Mucosa of rectum (tissue), 2 donors: ENCODE measurements around the gene ZNF91.
"Not testable (repeated sequence)": the region's sequence is repeated elsewhere in the genome, so short reads cannot be mapped to it uniquely, and the experiment has no call there.

ENCODE experiments used
- H3K27ac ChIP-seq, 2 donors: one replicate each; pipeline ENCODE4 v1.7.0; 2013; ENCODE audit warnings: inconsistent platforms in 2 of 2, low read depth in 2 of 2, low read length in 2 of 2
- H3K27me3 ChIP-seq, 2 donors: one replicate each; pipeline ENCODE4 v1.7.0; 2013; ENCODE audit warnings: low read length in 2 of 2; ENCODE audit not compliant: control insufficient read depth in 2 of 2, insufficient read depth in 2 of 2
- H3K36me3 ChIP-seq, 2 donors: one replicate each; pipeline ENCODE4 v1.7.0; 2013; ENCODE audit warnings: low read length in 2 of 2; ENCODE audit not compliant: control insufficient read depth in 2 of 2, insufficient read depth in 2 of 2
- H3K4me1 ChIP-seq, 2 donors: one replicate each; pipeline ENCODE4 v1.7.0; 2013; ENCODE audit warnings: low read length in 2 of 2, mild to moderate bottlenecking in 1 of 2; ENCODE audit not compliant: control insufficient read depth in 2 of 2, insufficient read depth in 2 of 2
- H3K4me3 ChIP-seq, 2 donors: one replicate each; pipeline ENCODE4 v1.7.0; 2013; ENCODE audit warnings: low read length in 2 of 2
- H3K9ac ChIP-seq, 2 donors: one replicate each; pipeline ENCODE4 v1.7.0; 2013; ENCODE audit warnings: low read length in 2 of 2, low read depth in 1 of 2, mild to moderate bottlenecking in 1 of 2
- H3K9me3 ChIP-seq, 2 donors: one replicate each; pipeline ENCODE4 v1.7.0; 2013; ENCODE audit warnings: low read length in 2 of 2; ENCODE audit not compliant: control insufficient read depth in 2 of 2
- donor health status: healthy.
- donor health status: Normal muscosa, but diverticular disease.

ZNF91 gene

DNA sequence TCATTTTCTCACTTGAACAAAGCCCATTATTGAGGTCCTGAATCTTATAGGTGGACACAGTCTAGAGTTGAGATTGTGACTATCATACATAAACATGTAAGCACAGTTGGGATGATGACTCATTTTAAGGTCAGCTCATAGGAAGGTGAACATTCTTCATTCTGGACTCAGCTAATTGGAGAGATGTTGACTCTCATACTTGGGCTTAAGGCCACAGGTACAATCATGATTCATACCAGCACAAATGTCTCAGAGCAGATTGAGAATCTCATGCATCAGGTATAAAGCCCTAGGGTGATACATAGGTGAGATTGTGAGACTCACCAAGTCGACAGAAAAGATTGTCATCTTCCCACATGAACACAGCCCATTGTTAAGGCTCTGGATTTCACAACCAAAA lies 82.8 kb downstream of the ZNF91 start:
- no peak overlapping the region for H3K27ac ChIP-seq
- H3K27me3 ChIP-seq = no peaks in the 10 kb centered on the region
- H3K9ac ChIP-seq = no peak overlapping the region
- H3K9me3 ChIP-seq = no peaks in the 10 kb centered on the region
- H3K36me3 ChIP-seq = no peaks in the 10 kb centered on the region
- H3K4me1 ChIP-seq = no peaks in the 10 kb centered on the region
- H3K4me3 ChIP-seq = no peak overlapping the region

DNA sequence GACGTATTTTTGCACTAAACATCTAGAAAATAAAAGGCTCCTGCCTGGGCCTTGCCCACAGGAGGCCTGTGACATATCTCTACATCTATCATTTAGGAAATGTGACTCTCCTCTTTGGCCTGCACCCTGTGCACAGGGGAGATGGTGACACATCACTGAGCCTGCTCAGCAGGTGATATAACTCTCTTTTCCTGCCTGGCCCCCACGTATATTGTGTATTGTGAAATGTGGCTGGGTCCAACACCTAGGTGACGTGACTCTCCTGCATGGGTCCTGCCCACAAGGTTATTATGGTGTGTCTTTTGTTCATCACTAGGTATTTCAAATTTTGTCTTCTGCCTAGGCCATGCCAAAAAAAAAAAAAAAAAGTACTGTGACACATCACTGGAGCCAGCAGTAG lies 83.7 kb downstream of the ZNF91 start:
- Histone ChIP-seq H3K36me3 (no peaks in the 10 kb centered on the region), H3K4me1 (no peaks in the 10 kb centered on the region), H3K27me3 (no peaks in the 10 kb centered on the region), H3K27ac (no peak overlapping the region), H3K9ac (no peak overlapping the region), H3K9me3 (no peaks in the 10 kb centered on the region), H3K4me3 (no peak overlapping the region)

DNA sequence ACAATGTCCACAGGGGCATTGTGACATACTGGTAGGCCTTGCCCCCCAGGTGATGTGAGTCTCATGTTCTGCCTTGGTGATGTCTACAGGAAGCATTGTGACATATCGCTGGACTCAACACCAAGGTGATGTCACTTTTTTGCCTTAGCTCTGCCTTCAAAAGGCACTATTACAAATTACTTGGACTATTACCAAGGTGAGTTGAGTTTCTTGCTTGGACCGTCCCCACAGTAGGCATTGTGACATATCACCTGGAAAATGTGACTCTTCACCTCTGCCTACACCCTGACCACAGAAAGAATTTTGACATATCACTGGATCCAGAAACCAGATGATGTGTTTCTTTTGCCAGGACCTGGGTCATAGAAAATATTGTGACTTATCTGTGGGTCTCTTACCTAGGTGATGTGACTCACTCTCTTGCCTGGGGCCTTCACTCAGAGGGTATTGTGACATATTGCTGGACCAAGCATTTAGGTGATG lies 84.5 kb downstream of the ZNF91 start:
- H3K27ac ChIP-seq = no peak overlapping the region
- H3K4me1 ChIP-seq = no peaks in the 10 kb centered on the region
- no peaks in the 10 kb centered on the region for H3K27me3 ChIP-seq
- no peak overlapping the region for H3K4me3 ChIP-seq
- H3K9ac ChIP-seq = no peak overlapping the region
- no peaks in the 10 kb centered on the region for H3K9me3 ChIP-seq
- no peaks in the 10 kb centered on the region for H3K36me3 ChIP-seq

DNA sequence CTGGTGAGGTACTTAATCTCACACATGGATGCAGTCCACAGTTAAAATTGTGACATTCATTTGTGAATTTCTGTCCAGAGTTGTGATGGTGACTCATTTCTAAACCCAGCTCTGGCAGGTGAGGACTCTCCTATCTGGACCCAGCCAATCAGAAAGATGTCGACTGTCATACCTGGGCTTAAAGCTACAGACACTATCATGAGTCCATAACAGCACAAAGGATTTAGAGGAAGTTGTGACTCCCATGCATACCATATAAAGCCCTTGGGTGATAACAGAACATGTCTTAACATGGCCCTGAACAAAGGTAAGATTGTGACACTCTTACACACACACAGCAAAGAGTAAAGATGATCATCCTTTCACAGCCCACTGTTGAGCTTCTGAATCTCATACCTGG lies 85.3 kb downstream of the ZNF91 start:
- Histone ChIP-seq H3K4me3 (no peak overlapping the region), H3K4me1 (no peaks in the 10 kb centered on the region), H3K27me3 (no peaks in the 10 kb centered on the region), H3K9me3 (no peaks in the 10 kb centered on the region), H3K36me3 (no peaks in the 10 kb centered on the region), H3K9ac (no peak overlapping the region), H3K27ac (no peak overlapping the region)

DNA sequence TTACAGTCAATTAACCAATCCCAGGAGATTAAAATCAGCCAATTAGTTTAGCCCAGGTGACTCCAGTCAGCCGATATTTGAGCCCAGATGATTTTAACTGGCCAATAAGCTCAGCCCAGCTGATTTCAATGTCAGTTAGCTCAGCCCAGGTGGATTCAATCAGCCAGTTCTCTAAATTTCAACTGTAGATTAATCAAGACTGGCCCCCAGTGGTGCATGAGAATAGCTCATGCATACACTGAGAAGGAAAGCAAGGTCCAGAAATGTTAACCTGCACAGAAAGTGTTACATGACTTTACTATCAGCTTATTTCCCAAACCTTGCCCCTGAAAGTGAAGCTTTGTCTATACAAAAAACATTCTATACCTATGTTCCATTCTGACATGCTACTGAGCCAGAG lies 89.7 kb downstream of the ZNF91 start:
- Histone ChIP-seq H3K27me3 (no peaks in the 10 kb centered on the region), H3K4me3 (no peak overlapping the region), H3K9me3 (peaks cover 0 to 2% of the 10 kb centered on the region in 2 donors), H3K36me3 (no peaks in the 10 kb centered on the region), H3K4me1 (no peaks in the 10 kb centered on the region), H3K27ac (no peak overlapping the region), H3K9ac (no peak overlapping the region)

DNA sequence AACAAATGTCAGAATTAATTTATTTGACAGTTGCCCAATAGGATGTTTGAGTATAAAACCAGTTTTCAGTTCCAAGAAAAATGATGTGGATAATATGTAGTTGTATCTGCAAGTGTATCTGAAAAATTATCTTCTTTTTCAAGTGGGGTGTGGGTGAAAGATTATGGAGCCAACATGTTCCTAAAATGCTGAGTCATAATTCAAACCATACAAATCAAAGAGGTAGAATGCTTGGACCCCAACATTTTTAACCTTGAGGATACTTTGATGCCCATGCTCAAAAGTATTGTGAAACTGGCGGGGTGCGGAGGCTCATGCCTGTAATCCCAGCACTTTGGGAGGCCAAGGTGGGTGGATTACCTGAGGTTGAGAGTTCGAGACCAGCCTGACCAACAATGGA lies 91.0 kb downstream of the ZNF91 start:
- Histone ChIP-seq H3K9me3 (peaks cover 0 to 2% of the 10 kb centered on the region in 2 donors), H3K4me1 (no peaks in the 10 kb centered on the region), H3K9ac (no peak overlapping the region), H3K27me3 (no peaks in the 10 kb centered on the region), H3K36me3 (no peaks in the 10 kb centered on the region), H3K4me3 (no peak overlapping the region), H3K27ac (no peak overlapping the region)

DNA sequence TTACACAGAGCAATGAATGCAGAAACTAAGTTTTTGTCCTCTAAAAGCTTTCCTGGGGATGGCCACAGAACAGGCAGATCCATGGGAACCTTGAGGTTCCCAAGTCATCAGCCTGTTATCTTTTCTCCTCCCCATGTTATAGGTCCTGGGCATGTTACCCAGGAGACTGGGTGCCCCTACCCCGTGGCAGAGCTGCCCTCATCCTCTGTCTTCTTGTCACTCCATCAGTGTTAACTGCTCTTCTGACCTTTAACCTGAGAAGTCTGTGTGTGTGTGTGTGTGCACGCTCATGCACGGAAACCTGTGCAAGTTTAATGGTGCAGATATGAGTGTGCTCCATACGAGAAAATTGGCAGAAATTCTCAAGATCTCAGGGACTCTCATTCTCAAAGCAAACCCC lies 101.1 kb downstream of the ZNF91 start:
- Histone ChIP-seq H3K9me3 (no peaks in the 10 kb centered on the region), H3K9ac (no peak overlapping the region), H3K27ac (no peak overlapping the region), H3K4me1 (no peaks in the 10 kb centered on the region), H3K4me3 (no peak overlapping the region), H3K36me3 (no peaks in the 10 kb centered on the region), H3K27me3 (no peaks in the 10 kb centered on the region)

DNA sequence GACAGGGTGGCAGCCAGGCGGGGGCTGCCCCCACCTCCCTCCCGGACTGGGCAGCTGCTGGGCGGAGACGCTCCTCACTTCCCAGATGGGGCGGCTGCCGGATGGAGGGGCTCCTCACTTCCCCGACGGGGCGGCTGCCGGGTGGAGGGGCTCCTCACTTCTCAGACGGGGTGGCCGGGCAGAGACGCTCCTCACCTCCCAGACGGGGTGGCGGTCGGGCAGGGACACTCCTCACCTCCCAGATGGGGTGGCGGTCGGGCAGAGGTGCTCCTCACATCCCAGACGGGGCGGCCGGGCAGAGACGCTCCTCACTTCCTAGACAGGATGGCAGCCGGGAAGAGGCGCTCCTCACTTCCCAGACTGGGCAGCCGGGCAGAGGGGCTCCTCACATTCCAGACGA lies 105.3 kb downstream of the ZNF91 start:
- not testable (repeated sequence) for H3K27ac ChIP-seq, H3K9ac ChIP-seq, H3K4me3 ChIP-seq, H3K36me3 ChIP-seq, H3K9me3 ChIP-seq, H3K27me3 ChIP-seq, H3K4me1 ChIP-seq
